Kidney (tissue), 14 donors: ENCODE data around the gene DLAT. TPM values are rescaled to one million over a fixed set of nuclear protein-coding genes. Genes with fewer than 3 reads are reported as not detected.

Source experiments
- DNase-seq, 5 donors: peaks; one replicate each; pipeline ENCODE4 v3.0.0-alpha.2; 2013 to 2020
- FAIRE-seq: peaks from 2 replicates; lab custom pipeline; 2012; peaks lifted over from hg19 to GRCh38; lab: Jason Lieb, UNC
- H3K27ac ChIP-seq, 2 donors: one replicate each; pipeline ENCODE4 v1.7.0; 2013; ENCODE audit warnings: low read depth in 2 of 2, low read length in 2 of 2, inconsistent platforms in 1 of 2
- H3K27me3 ChIP-seq: one replicate; pipeline ENCODE4 v1.7.1; 2013; ENCODE audit warnings: low read length, inconsistent platforms; ENCODE audit not compliant: control insufficient read depth, insufficient read depth
- H3K36me3 ChIP-seq, 3 donors: one replicate each; pipeline versions ENCODE4 v1.7.0 to v1.7.1; 2013; ENCODE audit warnings: low read length in 3 of 3, control low read depth in 1 of 3, inconsistent platforms in 1 of 3; ENCODE audit not compliant: insufficient read depth in 3 of 3, control insufficient read depth in 2 of 3
- H3K4me1 ChIP-seq, 3 donors: one replicate each; pipeline versions ENCODE4 v1.7.0 to v1.7.1; 2013; ENCODE audit warnings: low read length in 3 of 3, inconsistent platforms in 1 of 3, low read depth in 1 of 3; ENCODE audit not compliant: control insufficient read depth in 2 of 3, insufficient read depth in 2 of 3
- H3K4me3 ChIP-seq, 3 donors: one replicate each; pipeline versions ENCODE4 v1.7.0 to v1.8.1; 2013; ENCODE audit warnings: low read length in 3 of 3, control low read depth in 1 of 3, inconsistent platforms in 1 of 3
- H3K9ac ChIP-seq, 3 donors: one replicate each; pipeline versions ENCODE4 v1.7.0 to v1.7.1; 2013; ENCODE audit warnings: low read length in 3 of 3, control low read depth in 1 of 3, inconsistent platforms in 1 of 3
- H3K9me3 ChIP-seq, 3 donors: one replicate each; pipeline versions ENCODE4 v1.7.0 to v1.7.1; 2013; ENCODE audit warnings: low read length in 3 of 3, control low read depth in 1 of 3, inconsistent platforms in 1 of 3; ENCODE audit not compliant: control insufficient read depth in 2 of 3, insufficient read depth in 1 of 3
- intact Hi-C: fragments of 100-400 bp; cut with DNase I; formaldehyde crosslinking; loops from one replicate; pipeline ENCODE4 v1.11.1; 2022
- polyA plus RNA-seq: library from polyadenylated mRNA; stranded (reverse); fragments of 350-450 nt; fragmentation: Illumina TruSeq; extraction: RNeasy Lipid Tissue Mini Kit (QIAGEN cat#74804); gene quantifications from one replicate; pipeline ENCODE4 v1.2.3, GENCODE V29; 2014; ENCODE audit warnings: low read depth, low replicate concordance; ENCODE audit not compliant: insufficient read depth
- total RNA-seq: library from RNA; stranded (reverse); fragmentation: NEBNext Ultra II Directional; extraction: Animal tissue kit (Norgen Biotek cat#: 25700); gene quantifications from one replicate; pipeline ENCODE4 v1.2.1, GENCODE V29; 2021
- TF ChIP-seq, protein P1 (sequence below): IDR thresholded peaks from 3 replicates; pipeline ENCODE4 v1.5.1; 2012; ENCODE audit warnings: mild to moderate bottlenecking, moderate library complexity, borderline replicate concordance; ENCODE audit not compliant: insufficient read depth; ENCODE audit errors: extremely low read depth
- donor health status: control.
- donor health status: control.
- donor health status: control.
- donor health status: control.
- donor health status: control.
- donor health status: DM: yes; HTN: yes; CAD: no.
- donor health status: Normal renal cell carcinoma (clear cell type).

DLAT gene
- total and polyA plus RNA-seq, 2 donors from 2014 or later, result 27.5 to 33.1 TPM

DNA sequence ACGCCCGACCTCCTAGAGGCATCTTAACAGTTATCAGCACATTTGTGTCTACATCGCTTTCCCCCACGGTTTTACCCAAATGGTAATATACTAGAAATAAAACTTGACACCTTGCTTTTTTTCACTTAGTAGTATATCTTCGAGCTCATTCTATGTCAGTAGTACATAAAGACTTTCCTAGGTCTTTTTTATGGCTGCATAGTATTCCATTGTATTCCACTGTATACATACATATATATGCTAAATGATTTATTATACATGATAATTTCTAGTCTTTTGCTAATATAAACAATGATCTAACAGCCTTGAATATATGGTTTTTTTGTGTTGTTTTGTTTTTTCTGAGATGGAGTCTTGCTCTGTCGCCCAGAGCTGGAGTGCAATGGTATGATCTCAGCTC, 34.8 kb upstream of the DLAT start:
- Histone ChIP-seq H3K27ac (no peak overlapping the region), H3K27me3 (no peaks in the 10 kb centered on the region), H3K4me1 (peaks cover 0 to 5% (median 0%) of the 10 kb centered on the region in 3 donors), H3K9me3 (no peaks in the 10 kb centered on the region), H3K4me3 (no peak overlapping the region), H3K9ac (no peak overlapping the region), H3K36me3 (peaks cover under 1 to 32% (median 25%) of the 10 kb centered on the region in 3 donors)
- TF ChIP-seq, protein P1, sequence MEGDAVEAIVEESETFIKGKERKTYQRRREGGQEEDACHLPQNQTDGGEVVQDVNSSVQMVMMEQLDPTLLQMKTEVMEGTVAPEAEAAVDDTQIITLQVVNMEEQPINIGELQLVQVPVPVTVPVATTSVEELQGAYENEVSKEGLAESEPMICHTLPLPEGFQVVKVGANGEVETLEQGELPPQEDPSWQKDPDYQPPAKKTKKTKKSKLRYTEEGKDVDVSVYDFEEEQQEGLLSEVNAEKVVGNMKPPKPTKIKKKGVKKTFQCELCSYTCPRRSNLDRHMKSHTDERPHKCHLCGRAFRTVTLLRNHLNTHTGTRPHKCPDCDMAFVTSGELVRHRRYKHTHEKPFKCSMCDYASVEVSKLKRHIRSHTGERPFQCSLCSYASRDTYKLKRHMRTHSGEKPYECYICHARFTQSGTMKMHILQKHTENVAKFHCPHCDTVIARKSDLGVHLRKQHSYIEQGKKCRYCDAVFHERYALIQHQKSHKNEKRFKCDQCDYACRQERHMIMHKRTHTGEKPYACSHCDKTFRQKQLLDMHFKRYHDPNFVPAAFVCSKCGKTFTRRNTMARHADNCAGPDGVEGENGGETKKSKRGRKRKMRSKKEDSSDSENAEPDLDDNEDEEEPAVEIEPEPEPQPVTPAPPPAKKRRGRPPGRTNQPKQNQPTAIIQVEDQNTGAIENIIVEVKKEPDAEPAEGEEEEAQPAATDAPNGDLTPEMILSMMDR, result no peak
- FAIRE-seq (no peak), DNase-seq (no peak)
- intact Hi-C loops, result no loop called here

DNA sequence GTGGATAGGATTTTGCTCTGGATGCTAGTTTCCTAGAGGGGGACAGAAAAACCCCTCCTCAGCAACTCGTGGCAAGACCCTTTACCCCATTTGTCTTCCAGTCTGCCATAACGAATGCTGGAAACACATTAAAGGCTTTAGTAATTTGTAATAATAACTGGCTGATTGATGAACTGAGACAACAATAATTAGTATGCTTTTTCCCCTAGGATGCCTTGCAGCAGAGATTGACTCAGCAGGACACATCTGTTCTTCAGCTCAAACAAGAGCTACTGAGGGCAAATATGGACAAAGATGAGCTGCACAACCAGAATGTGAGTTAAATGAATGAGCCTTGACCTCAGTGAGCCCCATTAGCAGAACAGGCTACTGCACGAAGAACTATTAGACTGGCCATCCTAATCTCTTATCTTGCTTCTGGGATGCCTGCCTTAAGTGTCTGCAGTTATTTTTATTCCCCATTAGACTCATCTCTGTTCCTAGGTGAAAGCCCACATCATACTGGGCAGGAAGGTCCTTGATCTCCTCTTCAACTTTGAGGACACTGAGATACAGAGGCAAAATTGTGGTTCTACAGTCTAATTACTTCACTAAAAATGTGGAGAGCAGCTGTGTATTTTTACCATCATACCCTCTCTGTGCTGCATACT, 32.9 kb upstream of the DLAT start:
- no peak overlapping the region for H3K4me3 ChIP-seq
- no peak overlapping the region for H3K27ac ChIP-seq
- peaks cover 0 to 35% (median 29%) of the 10 kb centered on the region in 3 donors for H3K36me3 ChIP-seq
- no peaks in the 10 kb centered on the region for H3K4me1 ChIP-seq
- no peaks in the 10 kb centered on the region for H3K27me3 ChIP-seq
- no peaks in the 10 kb centered on the region for H3K9me3 ChIP-seq
- DNase-seq, result no peak
- TF ChIP-seq, protein P1, result no peak
- no peak overlapping the region for H3K9ac ChIP-seq
- FAIRE-seq, result no peak
- intact Hi-C loops, result no loop called here

DNA sequence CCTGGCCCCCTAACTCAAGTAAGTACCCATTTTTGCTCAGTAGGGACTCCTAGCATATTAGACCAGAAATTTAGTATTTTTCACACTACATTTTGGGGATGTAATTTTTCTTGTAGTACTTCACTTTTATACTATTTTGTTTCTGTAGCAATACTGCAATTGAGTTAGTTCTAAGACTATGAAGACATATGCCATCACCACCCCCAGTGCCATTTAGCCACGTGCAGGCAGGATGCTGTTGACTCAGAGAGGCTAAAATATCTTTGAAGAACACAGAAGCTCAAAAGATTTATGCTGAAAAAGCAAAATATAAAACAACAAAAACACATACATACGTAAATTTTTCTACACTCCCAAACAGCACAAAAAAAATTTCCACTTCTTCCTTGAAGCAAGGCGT, 29.1 kb upstream of the DLAT start:
- FAIRE-seq, result no peak
- TF ChIP-seq, protein P1, result no peak
- no peak overlapping the region for H3K9ac ChIP-seq
- intact Hi-C loops, result no loop called here
- H3K4me1 ChIP-seq, result no peaks in the 10 kb centered on the region
- no peak for DNase-seq
- no peak overlapping the region for H3K27ac ChIP-seq
- H3K9me3 ChIP-seq, result no peaks in the 10 kb centered on the region
- H3K27me3 ChIP-seq, result no peaks in the 10 kb centered on the region
- H3K36me3 ChIP-seq, result peaks cover 0 to 52% (median 29%) of the 10 kb centered on the region in 3 donors
- no peak overlapping the region for H3K4me3 ChIP-seq
